GM19043 (cell line): ENCODE data around the gene CFB.

Experiments
- ATAC-seq: cut with Tn5 transposase; IDR thresholded peaks from one replicate; pipeline ENCODE4 v1.9.1; 2021; ENCODE audit warnings: low read depth; ENCODE audit not compliant: unreplicated experiment

Gene CFB

GRCh38 chr6:31947864-31948263, 2.0 kb downstream of the CFB start:
- ATAC-seq = no peak

DNA sequence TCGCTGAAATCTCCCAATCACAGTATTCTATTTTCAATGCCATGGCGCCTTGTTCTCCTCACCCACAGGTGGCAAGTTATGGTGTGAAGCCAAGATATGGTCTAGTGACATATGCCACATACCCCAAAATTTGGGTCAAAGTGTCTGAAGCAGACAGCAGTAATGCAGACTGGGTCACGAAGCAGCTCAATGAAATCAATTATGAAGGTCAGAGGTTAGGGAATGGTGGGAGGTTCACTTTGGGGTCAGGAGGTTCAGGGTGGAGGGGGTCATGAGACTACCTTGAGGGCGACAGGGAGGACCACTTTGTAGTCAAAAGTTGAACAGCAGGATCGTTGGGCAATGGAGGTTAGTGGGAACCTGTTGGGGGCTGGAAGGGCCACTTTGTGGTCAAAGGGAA, 2.4 kb downstream of the CFB start:
- ATAC-seq = no peak

DNA sequence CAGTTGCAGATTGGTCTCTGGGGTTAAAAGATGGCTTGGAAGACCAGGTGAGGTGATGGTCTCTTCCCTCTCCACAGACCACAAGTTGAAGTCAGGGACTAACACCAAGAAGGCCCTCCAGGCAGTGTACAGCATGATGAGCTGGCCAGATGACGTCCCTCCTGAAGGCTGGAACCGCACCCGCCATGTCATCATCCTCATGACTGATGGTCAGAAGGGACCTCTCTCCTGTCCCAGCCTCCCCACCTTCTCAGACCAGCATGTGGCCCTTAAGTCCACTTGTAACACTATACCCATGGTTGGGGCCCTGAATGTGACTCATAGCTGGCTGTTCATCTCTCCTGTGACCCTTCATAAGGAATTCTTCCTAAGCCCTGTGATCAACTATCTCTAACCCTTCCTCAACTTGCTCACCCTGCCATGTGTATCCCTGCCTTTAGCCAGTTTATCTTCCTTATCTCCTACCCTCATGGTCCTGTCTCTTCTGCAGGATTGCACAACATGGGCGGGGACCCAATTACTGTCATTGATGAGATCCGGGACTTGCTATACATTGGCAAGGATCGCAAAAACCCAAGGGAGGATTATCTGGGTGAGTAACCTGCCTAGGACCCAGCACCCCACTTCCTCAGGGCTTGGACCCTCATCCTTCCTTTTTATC, 3.0 kb downstream of the CFB start:
- ATAC-seq = no peak

DNA sequence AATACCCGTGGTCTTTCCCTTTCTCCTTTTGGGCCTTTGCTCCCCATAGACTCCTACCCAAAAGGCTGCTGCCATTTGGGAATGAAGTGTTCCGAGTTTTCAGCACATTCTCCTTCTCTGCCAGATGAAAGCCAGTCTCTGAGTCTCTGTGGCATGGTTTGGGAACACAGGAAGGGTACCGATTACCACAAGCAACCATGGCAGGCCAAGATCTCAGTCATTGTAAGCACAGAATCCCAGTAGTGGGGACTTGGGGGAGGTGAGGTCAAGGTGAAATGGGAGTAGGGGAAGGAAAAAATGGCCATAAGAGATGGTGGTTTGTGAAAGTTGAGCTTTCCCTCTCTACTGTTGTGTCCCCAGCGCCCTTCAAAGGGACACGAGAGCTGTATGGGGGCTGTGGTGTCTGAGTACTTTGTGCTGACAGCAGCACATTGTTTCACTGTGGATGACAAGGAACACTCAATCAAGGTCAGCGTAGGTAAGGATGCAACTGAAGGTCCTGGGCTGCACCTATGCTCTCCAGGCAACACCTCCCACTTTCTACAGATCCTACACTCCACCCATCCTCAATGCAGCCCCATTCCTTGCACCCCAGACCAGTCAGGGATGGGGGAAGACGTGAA, 4.1 kb downstream of the CFB start:
- no peak for ATAC-seq

GRCh38 chr6:31952140-31952805, 6.4 kb downstream of the CFB start:
- ATAC-seq = no peak

- no peak for ATAC-seq
These were observed 7.0 kb downstream of the CFB start for GRCh38 chr6:31952890-31953289.

DNA sequence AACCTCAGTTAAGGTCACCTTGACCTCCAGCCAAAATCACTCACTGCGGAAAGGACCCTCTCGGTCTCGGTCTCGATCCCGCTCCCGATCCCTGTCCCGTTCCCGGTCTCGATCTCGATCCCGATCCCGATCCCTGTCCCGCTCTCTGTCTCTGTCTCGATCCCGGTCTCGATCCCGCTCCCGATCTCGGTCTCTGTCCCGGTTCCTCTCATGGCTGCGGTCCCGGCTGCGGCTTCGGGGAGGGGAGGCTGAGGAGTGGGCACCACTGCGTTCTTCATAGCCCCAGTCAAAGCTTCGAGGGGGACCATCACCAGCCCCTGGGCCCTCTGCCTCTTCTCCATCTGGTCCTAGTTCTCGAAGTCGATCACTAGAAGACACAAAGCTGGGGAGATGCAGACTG, 8.6 kb downstream of the CFB start:
- no peak for ATAC-seq

DNA sequence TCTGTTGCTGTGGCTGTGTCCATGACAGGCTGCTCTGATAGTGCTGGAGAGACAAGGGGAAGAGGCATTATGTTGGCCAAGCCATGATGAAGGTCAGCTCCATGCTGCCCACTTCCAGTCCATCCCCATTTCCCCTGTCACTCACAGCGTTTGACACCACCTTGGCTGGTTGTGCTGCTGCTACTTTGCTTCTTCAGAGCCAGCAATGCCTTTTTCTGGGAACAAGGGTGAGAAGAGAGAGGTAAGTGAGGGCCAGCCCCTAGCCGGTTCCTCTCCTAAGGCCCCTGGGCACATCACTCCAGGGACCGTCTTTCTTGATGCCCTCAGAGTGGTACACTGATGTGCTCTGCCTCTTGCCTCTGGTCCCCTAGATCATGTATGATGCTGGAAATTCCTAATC, 10.9 kb downstream of the CFB start:
- ATAC-seq = no peak

- ATAC-seq = no peak
These were observed 12.5 kb downstream of the CFB start for GRCh38 chr6:31958412-31958740.

- peak; percentile 96 for ATAC-seq
These were observed 13.1 kb downstream of the CFB start, which contains the start of the genes NELFE and SKIC2 for GRCh38 chr6:31958741-31959739. Gene NELFE (minus strand): TSS chr6:31958971. CDS start chr6:31958446, 525 bp downstream. Gene SKIC2 (plus strand): TSS chr6:31959175. CDS start chr6:31959193, 18 bp downstream.

- ATAC-seq = no peak
These were observed 15.7 kb downstream of the CFB start for GRCh38 chr6:31961616-31962015.

DNA sequence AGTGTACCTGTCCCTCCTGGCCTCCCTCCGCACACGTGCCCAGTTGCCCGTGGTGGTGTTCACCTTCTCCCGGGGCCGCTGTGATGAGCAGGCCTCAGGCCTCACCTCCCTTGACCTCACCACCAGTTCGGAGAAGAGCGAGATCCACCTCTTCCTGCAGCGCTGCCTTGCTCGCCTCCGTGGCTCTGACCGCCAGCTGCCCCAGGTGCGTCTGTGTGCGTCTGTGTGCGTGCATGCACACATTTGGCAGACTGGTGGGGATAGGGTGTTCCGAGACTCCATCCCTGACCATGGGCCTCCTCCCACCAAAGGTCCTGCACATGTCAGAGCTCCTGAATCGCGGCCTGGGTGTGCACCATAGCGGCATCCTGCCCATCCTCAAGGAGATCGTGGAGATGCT, 18.0 kb downstream of the CFB start:
- ATAC-seq = no peak

GRCh38 chr6:31965700-31966099, 19.8 kb downstream of the CFB start:
- ATAC-seq = no peak

DNA sequence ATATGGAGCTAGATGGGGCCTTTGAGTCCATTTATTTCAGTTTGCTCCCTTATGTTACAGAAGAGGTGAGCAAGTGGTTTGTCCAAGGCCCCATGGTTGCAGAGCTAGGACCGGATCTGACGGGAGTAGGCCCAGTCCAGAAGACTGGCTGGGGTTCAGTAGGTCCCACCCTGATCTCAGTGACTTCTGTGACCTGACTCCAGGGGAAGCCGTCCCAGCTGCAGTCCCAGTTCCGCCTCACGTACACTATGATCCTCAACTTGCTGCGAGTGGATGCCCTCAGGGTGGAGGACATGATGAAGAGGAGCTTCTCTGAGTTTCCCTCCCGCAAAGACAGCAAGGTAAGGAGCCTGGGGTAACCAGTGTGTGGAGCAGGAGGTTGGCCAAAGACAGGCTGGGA, 20.6 kb downstream of the CFB start:
- ATAC-seq = no peak

- no peak for ATAC-seq
These were observed 21.4 kb downstream of the CFB start for GRCh38 chr6:31966997-31967925.

- no peak for ATAC-seq
These were observed 22.0 kb downstream of the CFB start for GRCh38 chr6:31967926-31968320.

DNA sequence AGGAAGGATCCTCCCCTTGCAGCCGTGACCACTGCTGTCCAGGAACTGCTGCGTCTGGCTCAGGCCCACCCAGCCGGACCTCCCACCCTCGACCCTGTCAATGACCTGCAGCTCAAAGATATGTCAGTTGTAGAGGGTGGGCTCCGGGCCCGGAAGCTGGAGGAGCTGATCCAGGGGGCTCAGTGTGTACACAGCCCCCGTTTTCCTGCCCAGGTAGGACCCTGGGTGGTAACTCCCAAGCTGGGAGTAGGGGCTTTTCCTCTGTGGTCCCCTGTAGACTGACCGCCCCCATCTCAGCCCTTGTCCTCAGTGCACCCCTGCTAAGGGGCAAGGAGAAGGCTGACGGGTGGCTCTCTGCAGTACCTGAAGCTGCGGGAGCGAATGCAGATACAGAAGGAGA, 22.4 kb downstream of the CFB start:
- ATAC-seq = no peak

DNA sequence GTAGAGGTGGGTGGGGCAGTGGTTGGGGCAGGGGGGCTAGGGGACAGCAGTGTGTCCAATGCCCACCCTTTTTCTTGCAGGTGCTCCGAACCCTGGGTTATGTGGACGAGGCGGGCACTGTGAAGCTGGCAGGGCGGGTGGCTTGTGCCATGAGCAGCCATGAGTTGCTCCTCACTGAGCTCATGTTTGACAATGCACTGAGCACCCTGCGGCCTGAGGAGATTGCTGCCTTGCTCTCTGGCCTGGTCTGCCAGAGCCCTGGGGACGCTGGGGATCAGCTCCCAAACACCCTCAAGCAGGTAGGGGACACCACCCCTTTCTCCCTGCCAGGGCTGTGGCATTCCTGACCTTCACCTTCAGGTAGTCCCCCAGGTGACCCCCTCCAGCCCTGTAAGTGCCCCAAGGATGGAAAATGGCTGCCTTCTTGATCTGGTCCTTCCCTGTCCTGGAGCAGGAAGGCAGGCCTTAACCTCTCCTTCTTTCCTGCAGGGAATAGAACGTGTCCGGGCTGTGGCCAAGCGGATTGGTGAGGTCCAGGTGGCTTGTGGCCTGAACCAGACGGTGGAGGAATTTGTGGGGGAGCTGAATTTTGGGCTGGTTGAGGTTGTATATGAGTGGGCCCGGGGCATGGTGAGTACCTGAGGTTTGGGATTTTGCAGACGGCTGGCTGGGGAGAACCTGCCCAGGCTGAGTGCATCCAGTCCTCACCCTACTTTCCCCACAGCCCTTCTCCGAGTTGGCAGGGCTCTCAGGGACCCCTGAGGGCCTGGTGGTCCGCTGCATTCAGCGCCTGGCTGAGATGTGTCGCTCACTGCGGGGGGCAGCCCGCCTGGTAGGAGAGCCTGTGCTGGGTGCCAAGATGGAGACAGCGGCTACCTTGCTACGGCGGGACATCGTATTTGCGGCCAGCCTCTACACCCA, 23.2 kb downstream of the CFB start:
- no peak for ATAC-seq
